ENCODE results near the gene PCDH1.

- TF ChIP-seq CTCF (IDR thresholded peaks at IDR 0.05) (no peak), POLR2A (IDR thresholded peaks at IDR 0.05) (peak in 2 of 3 donors; percentile 4 to 57)
Measured at GRCh38 chr5:141878186-141878710, at the start of gene PCDH1.

Data from body of pancreas (tissue), 4 donors.